Kidney (tissue), 14 donors: ENCODE data around the gene AICDA. TPM values are rescaled to one million over a fixed set of nuclear protein-coding genes. Genes with fewer than 3 reads are reported as not detected.
"Not testable (repeated sequence)": the region's sequence is repeated elsewhere in the genome, so short reads cannot be mapped to it uniquely, and the experiment has no call there.

Source experiments
- DNase-seq, 5 donors: peaks; one replicate each; pipeline ENCODE4 v3.0.0-alpha.2; 2013 to 2020
- FAIRE-seq: peaks from 2 replicates; lab custom pipeline; 2012; peaks lifted over from hg19 to GRCh38; lab: Jason Lieb, UNC
- H3K27ac ChIP-seq, 2 donors: one replicate each; pipeline ENCODE4 v1.7.0; 2013; ENCODE audit warnings: low read depth in 2 of 2, low read length in 2 of 2, inconsistent platforms in 1 of 2
- H3K27me3 ChIP-seq: one replicate; pipeline ENCODE4 v1.7.1; 2013; ENCODE audit warnings: low read length, inconsistent platforms; ENCODE audit not compliant: control insufficient read depth, insufficient read depth
- H3K36me3 ChIP-seq, 3 donors: one replicate each; pipeline versions ENCODE4 v1.7.0 to v1.7.1; 2013; ENCODE audit warnings: low read length in 3 of 3, control low read depth in 1 of 3, inconsistent platforms in 1 of 3; ENCODE audit not compliant: insufficient read depth in 3 of 3, control insufficient read depth in 2 of 3
- H3K4me1 ChIP-seq, 3 donors: one replicate each; pipeline versions ENCODE4 v1.7.0 to v1.7.1; 2013; ENCODE audit warnings: low read length in 3 of 3, inconsistent platforms in 1 of 3, low read depth in 1 of 3; ENCODE audit not compliant: control insufficient read depth in 2 of 3, insufficient read depth in 2 of 3
- H3K4me3 ChIP-seq, 3 donors: one replicate each; pipeline versions ENCODE4 v1.7.0 to v1.8.1; 2013; ENCODE audit warnings: low read length in 3 of 3, control low read depth in 1 of 3, inconsistent platforms in 1 of 3
- H3K9ac ChIP-seq, 3 donors: one replicate each; pipeline versions ENCODE4 v1.7.0 to v1.7.1; 2013; ENCODE audit warnings: low read length in 3 of 3, control low read depth in 1 of 3, inconsistent platforms in 1 of 3
- H3K9me3 ChIP-seq, 3 donors: one replicate each; pipeline versions ENCODE4 v1.7.0 to v1.7.1; 2013; ENCODE audit warnings: low read length in 3 of 3, control low read depth in 1 of 3, inconsistent platforms in 1 of 3; ENCODE audit not compliant: control insufficient read depth in 2 of 3, insufficient read depth in 1 of 3
- intact Hi-C: fragments of 100-400 bp; cut with DNase I; formaldehyde crosslinking; loops from one replicate; pipeline ENCODE4 v1.11.1; 2022
- polyA plus RNA-seq: library from polyadenylated mRNA; stranded (reverse); fragments of 350-450 nt; fragmentation: Illumina TruSeq; extraction: RNeasy Lipid Tissue Mini Kit (QIAGEN cat#74804); gene quantifications from one replicate; pipeline ENCODE4 v1.2.3, GENCODE V29; 2014; ENCODE audit warnings: low read depth, low replicate concordance; ENCODE audit not compliant: insufficient read depth
- total RNA-seq: library from RNA; stranded (reverse); fragmentation: NEBNext Ultra II Directional; extraction: Animal tissue kit (Norgen Biotek cat#: 25700); gene quantifications from one replicate; pipeline ENCODE4 v1.2.1, GENCODE V29; 2021
- TF ChIP-seq, protein P1 (sequence below): IDR thresholded peaks from 3 replicates; pipeline ENCODE4 v1.5.1; 2012; ENCODE audit warnings: mild to moderate bottlenecking, moderate library complexity, borderline replicate concordance; ENCODE audit not compliant: insufficient read depth; ENCODE audit errors: extremely low read depth
- donor health status: control.
- donor health status: control.
- donor health status: control.
- donor health status: control.
- donor health status: control.
- donor health status: DM: yes; HTN: yes; CAD: no.
- donor health status: Normal renal cell carcinoma (clear cell type).

The AICDA gene
- total and polyA plus RNA-seq, 2 donors from 2014 or later, result not detected

- intact Hi-C loops, result no loop called here
- H3K4me3 ChIP-seq, result no peak overlapping the region
- H3K36me3 ChIP-seq, result no peaks in the 10 kb centered on the region
- no peak for FAIRE-seq
- H3K4me1 ChIP-seq, result no peaks in the 10 kb centered on the region
- no peak overlapping the region for H3K9ac ChIP-seq
- no peak overlapping the region for H3K27ac ChIP-seq
- DNase-seq, result no peak
- H3K9me3 ChIP-seq, result no peaks in the 10 kb centered on the region
- H3K27me3 ChIP-seq, result no peaks in the 10 kb centered on the region
- TF ChIP-seq, protein P1, sequence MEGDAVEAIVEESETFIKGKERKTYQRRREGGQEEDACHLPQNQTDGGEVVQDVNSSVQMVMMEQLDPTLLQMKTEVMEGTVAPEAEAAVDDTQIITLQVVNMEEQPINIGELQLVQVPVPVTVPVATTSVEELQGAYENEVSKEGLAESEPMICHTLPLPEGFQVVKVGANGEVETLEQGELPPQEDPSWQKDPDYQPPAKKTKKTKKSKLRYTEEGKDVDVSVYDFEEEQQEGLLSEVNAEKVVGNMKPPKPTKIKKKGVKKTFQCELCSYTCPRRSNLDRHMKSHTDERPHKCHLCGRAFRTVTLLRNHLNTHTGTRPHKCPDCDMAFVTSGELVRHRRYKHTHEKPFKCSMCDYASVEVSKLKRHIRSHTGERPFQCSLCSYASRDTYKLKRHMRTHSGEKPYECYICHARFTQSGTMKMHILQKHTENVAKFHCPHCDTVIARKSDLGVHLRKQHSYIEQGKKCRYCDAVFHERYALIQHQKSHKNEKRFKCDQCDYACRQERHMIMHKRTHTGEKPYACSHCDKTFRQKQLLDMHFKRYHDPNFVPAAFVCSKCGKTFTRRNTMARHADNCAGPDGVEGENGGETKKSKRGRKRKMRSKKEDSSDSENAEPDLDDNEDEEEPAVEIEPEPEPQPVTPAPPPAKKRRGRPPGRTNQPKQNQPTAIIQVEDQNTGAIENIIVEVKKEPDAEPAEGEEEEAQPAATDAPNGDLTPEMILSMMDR, result no peak
These were observed 26.3 kb upstream of the AICDA start for GRCh38 chr12:8638951-8639350.

GRCh38 chr12:8637666-8638065, 25.0 kb upstream of the AICDA start:
- no peaks in the 10 kb centered on the region for H3K9me3 ChIP-seq
- TF ChIP-seq, protein P1, result no peak
- H3K36me3 ChIP-seq, result no peaks in the 10 kb centered on the region
- no peak overlapping the region for H3K9ac ChIP-seq
- intact Hi-C loops, result no loop called here
- DNase-seq (no peak), FAIRE-seq (no peak)
- no peaks in the 10 kb centered on the region for H3K4me1 ChIP-seq
- H3K4me3 ChIP-seq, result no peak overlapping the region
- no peaks in the 10 kb centered on the region for H3K27me3 ChIP-seq
- no peak overlapping the region for H3K27ac ChIP-seq

- TF ChIP-seq, protein P1, result no peak
These were observed 24.6 kb upstream of the AICDA start for GRCh38 chr12:8637244-8637643.

DNA sequence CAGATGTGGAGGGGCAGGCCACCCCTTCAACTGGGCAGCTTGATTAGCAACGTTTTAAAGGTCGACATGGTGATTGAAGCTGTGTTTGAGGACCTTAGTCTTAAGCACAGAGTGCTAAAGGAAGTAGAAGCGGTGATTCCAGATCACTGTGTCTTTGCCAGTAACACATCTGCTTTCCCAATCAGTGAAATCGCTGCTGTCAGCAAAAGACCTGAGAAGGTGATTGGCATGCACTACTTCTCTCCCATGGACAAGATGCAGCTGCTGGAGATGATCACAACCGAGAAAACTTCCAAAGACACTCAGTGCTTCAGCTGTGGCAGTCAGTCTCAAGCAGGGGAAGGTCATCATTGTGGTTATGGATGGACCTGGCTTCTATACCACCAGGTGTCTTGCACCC, 23.9 kb upstream of the AICDA start:
- Histone ChIP-seq H3K27ac (no peak overlapping the region), H3K4me3 (no peak overlapping the region), H3K9ac (no peak overlapping the region), H3K9me3 (no peaks in the 10 kb centered on the region), H3K4me1 (no peaks in the 10 kb centered on the region), H3K27me3 (no peaks in the 10 kb centered on the region), H3K36me3 (no peaks in the 10 kb centered on the region)
- DNase-seq, result no peak
- TF ChIP-seq, protein P1, result no peak
- intact Hi-C loops, result no loop called here
- FAIRE-seq, result no peak

More at GRCh38 chr12:8637244-8637643, 24.6 kb upstream of the AICDA start:
- intact Hi-C loops, result no loop called here
- no peak for FAIRE-seq
- Histone ChIP-seq H3K27me3 (no peaks in the 10 kb centered on the region), H3K4me3 (no peak overlapping the region), H3K4me1 (no peaks in the 10 kb centered on the region), H3K9ac (no peak overlapping the region), H3K27ac (no peak overlapping the region), H3K9me3 (no peaks in the 10 kb centered on the region), H3K36me3 (no peaks in the 10 kb centered on the region)
- no peak for DNase-seq

GRCh38 chr12:8636007-8636346, 23.3 kb upstream of the AICDA start:
- H3K9ac ChIP-seq, H3K27me3 ChIP-seq, H3K9me3 ChIP-seq, intact Hi-C loops, DNase-seq, H3K27ac ChIP-seq, H3K4me3 ChIP-seq, FAIRE-seq, H3K4me1 ChIP-seq, H3K36me3 ChIP-seq: not testable (repeated sequence)

DNA sequence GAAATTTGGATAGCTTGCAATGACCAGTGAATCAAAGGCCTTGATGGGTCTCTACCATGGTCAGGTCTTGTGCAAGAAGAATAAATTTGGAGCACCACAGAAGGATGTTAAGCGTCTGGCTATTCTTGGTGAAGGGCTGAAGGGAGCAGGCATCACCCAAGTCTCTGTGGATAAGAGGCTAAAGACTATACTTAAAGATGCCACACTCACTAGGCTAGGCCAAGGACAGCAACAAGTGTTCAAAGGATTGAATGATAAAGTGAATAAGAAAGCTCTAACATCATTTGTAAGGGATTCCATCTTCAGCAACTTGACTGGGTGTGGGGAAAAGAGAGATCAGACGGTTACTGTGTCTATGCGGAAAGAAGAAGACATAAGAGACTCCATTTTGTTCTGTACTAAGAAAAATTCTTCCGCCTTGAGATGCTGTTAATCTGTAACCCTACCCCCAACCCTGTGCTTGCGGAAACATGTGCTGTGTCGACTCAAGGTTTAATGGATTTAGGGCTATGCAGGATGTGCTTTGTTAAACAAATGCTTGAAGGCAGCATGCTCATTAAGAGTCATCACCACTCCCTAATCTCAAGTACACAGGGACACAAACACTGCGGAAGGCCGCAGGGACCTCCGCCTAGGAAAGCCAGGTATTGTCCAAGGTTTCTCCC, 22.8 kb upstream of the AICDA start:
- DNase-seq, result peak in 2 of 5 donors; percentile 20 to 23
- H3K9me3 ChIP-seq, H3K9ac ChIP-seq, H3K27ac ChIP-seq, H3K4me1 ChIP-seq, FAIRE-seq, H3K4me3 ChIP-seq, H3K36me3 ChIP-seq, H3K27me3 ChIP-seq, intact Hi-C loops: not testable (repeated sequence)
